ENCODE data around the gene PRODH2.

- TF ChIP-seq NBN (conservative IDR thresholded peaks at IDR 0.05), result no peak
- no peak for TF ChIP-seq CTCF (CRISPR knock-in tag; IDR thresholded peaks at IDR 0.05)
- TF ChIP-seq ZFX (CRISPR knock-in tag; IDR thresholded peaks at IDR 0.05; ENCODE audit: low read depth), result no peak; the same call in 1 of the 2 replicates
- TF ChIP-seq ZNF766 (CRISPR knock-in tag; IDR thresholded peaks at IDR 0.05; ENCODE audit: borderline replicate concordance), result no peak
- 0 out of 2 replicates have a peak, but pooled peaks have one; percentile 19 for TF ChIP-seq POLR2G (IDR thresholded peaks at IDR 0.05; ENCODE audit: low read depth, low read length)
Observed at GRCh38 chr19:35757231-35757748, 55.4 kb downstream of the PRODH2 start.
